Colonic mucosa (tissue), 4 donors: Measurements from ENCODE around the gene KIF13A. TPM values are rescaled to one million over a fixed set of nuclear protein-coding genes. Genes with fewer than 3 reads are reported as not detected.

Source experiments
- DNase-seq: peaks from one replicate; pipeline ENCODE4 v3.0.0-alpha.2; 2020
- H3K27ac ChIP-seq: fragments of 200-600 bp; one replicate; pipeline ENCODE4 v1.8.0; 2021
- H3K27me3 ChIP-seq: fragments of 200-600 bp; one replicate; pipeline ENCODE4 v1.8.0; 2021
- H3K36me3 ChIP-seq: fragments of 200-600 bp; one replicate; pipeline ENCODE4 v1.8.0; 2021
- H3K4me1 ChIP-seq: fragments of 200-600 bp; one replicate; pipeline ENCODE4 v1.8.0; 2021; ENCODE audit warnings: mild to moderate bottlenecking
- H3K4me3 ChIP-seq: fragments of 200-600 bp; one replicate; pipeline ENCODE4 v1.8.0; 2021
- H3K9ac ChIP-seq, 2 donors: one replicate each; pipeline ENCODE4 v1.7.0; 2013; ENCODE audit warnings: control low read depth in 2 of 2, low read depth in 2 of 2, low read length in 2 of 2
- H3K9me3 ChIP-seq: fragments of 200-600 bp; one replicate; pipeline ENCODE4 v1.8.0; 2021
- CTCF ChIP-seq: fragments of 200-600 bp; IDR thresholded peaks from one replicate; pipeline ENCODE4 v1.8.0; 2022; ENCODE audit warnings: antibody characterized with exemption, mild to moderate bottlenecking
- intact Hi-C: fragments of 100-400 bp; cut with DNase I; formaldehyde crosslinking; loops from one replicate; pipeline ENCODE4 v1.14.1; 2022
- total RNA-seq, 2 donors: library from RNA; stranded (reverse); fragmentation: NEBNext Ultra II Directional in 1 of 2; extraction: Animal tissue kit (Norgen Biotek cat#: 25700) in 1 of 2; gene quantifications; one replicate each; pipeline ENCODE4 v1.2.1, GENCODE V29; 2021
- donor health status: healthy.
- donor health status: DM: no; HTN: no; CAD: no.
- donor health status: DM: no; HTN: no; CAD: no.

Gene KIF13A
- total RNA-seq, 2 donors from 2014 or later: 43.7 to 54.0 TPM

- peak; percentile 32 for DNase-seq
- no peak for TF ChIP-seq CTCF
- Histone ChIP-seq H3K4me1 (no peaks in the 10 kb centered on the region), H3K4me3 (no peak overlapping the region), H3K36me3 (no peaks in the 10 kb centered on the region), H3K27ac (no peak overlapping the region), H3K27me3 (no peaks in the 10 kb centered on the region), H3K9me3 (no peaks in the 10 kb centered on the region), H3K9ac (no peak overlapping the region)
- intact Hi-C loops: no loop called here
Measured at GRCh38 chr6:17725083-17725482, 262.4 kb downstream of the KIF13A start.

- no peaks in the 10 kb centered on the region for H3K4me1 ChIP-seq
- DNase-seq: no peak
- no peaks in the 10 kb centered on the region for H3K27me3 ChIP-seq
- no peak for TF ChIP-seq CTCF
- no peak overlapping the region for H3K27ac ChIP-seq
- H3K9ac ChIP-seq: no peak overlapping the region
- H3K4me3 ChIP-seq: no peak overlapping the region
- intact Hi-C loops: no loop called here
- H3K36me3 ChIP-seq: no peaks in the 10 kb centered on the region
- no peaks in the 10 kb centered on the region for H3K9me3 ChIP-seq
Measured at GRCh38 chr6:17724341-17724740, 263.1 kb downstream of the KIF13A start.

- no peaks in the 10 kb centered on the region for H3K36me3 ChIP-seq
Measured at GRCh38 chr6:17721671-17722070, 265.8 kb downstream of the KIF13A start.

GRCh38 chr6:17719323-17720041 is 268.0 kb downstream of the KIF13A start:
- no peak overlapping the region for H3K9ac ChIP-seq
- H3K4me1 ChIP-seq: no peaks in the 10 kb centered on the region
- H3K9me3 ChIP-seq: no peaks in the 10 kb centered on the region
- H3K4me3 ChIP-seq: no peak overlapping the region
- no peak for DNase-seq
- intact Hi-C loops: no loop called here
- no peak for TF ChIP-seq CTCF
- no peaks in the 10 kb centered on the region for H3K36me3 ChIP-seq
- H3K27ac ChIP-seq: no peak overlapping the region
- no peaks in the 10 kb centered on the region for H3K27me3 ChIP-seq

More at GRCh38 chr6:17721671-17722070, 265.8 kb downstream of the KIF13A start:
- H3K9me3 ChIP-seq: no peaks in the 10 kb centered on the region
- no peaks in the 10 kb centered on the region for H3K4me1 ChIP-seq
- H3K27ac ChIP-seq: no peak overlapping the region
- H3K27me3 ChIP-seq: no peaks in the 10 kb centered on the region
- DNase-seq: no peak
- intact Hi-C loops: no loop called here
- H3K4me3 ChIP-seq: no peak overlapping the region
- TF ChIP-seq CTCF: no peak
- no peak overlapping the region for H3K9ac ChIP-seq

- no peaks in the 10 kb centered on the region for H3K36me3 ChIP-seq
- TF ChIP-seq CTCF: no peak
- H3K9ac ChIP-seq: no peak overlapping the region
- no peaks in the 10 kb centered on the region for H3K4me1 ChIP-seq
- no peaks in the 10 kb centered on the region for H3K27me3 ChIP-seq
- intact Hi-C loops: no loop called here
- no peak for DNase-seq
- H3K9me3 ChIP-seq: no peaks in the 10 kb centered on the region
- no peak overlapping the region for H3K4me3 ChIP-seq
- H3K27ac ChIP-seq: no peak overlapping the region
Measured at GRCh38 chr6:17716221-17716620, 271.2 kb downstream of the KIF13A start.
